Left lung (tissue), 10 donors: ENCODE data around the gene SPARCL1. TPM values are rescaled to one million over a fixed set of nuclear protein-coding genes. Genes with fewer than 3 reads are reported as not detected.
"Not testable (repeated sequence)": the region's sequence is repeated elsewhere in the genome, so short reads cannot be mapped to it uniquely, and the experiment has no call there.

Source experiments
- ATAC-seq: fragments of 200-7000 bp; cut with Tn5 transposase; one replicate; pipeline ENCODE4 v1.9.1; 2020; ENCODE audit warnings: moderate library complexity
- DNase-seq, 4 donors: peaks; one replicate each; pipeline ENCODE4 v3.0.0-alpha.2; 2013 to 2020
- H3K27ac ChIP-seq, 2 donors: fragments of 200-600 bp; sonication (generic) in 1 of 2; one replicate each; pipeline versions ENCODE4 v1.5.0 to v1.8.0; 2020 to 2021
- H3K27me3 ChIP-seq, 2 donors: fragments of 200-600 bp; sonication (generic) in 1 of 2; one replicate each; pipeline versions ENCODE4 v1.5.0 to v1.8.0; 2020 to 2021
- H3K36me3 ChIP-seq, 2 donors: fragments of 200-600 bp; sonication (generic) in 1 of 2; one replicate each; pipeline versions ENCODE4 v1.5.0 to v1.8.0; 2020 to 2021
- H3K4me1 ChIP-seq, 2 donors: fragments of 200-600 bp; one replicate each; pipeline ENCODE4 v1.8.0; 2021
- H3K4me3 ChIP-seq, 2 donors: fragments of 200-600 bp; sonication (generic) in 1 of 2; one replicate each; pipeline versions ENCODE4 v1.5.0 to v1.8.0; 2020 to 2021; ENCODE audit warnings: mild to moderate bottlenecking in 1 of 2
- H3K9me3 ChIP-seq, 2 donors: fragments of 200-600 bp; sonication (generic) in 1 of 2; one replicate each; pipeline versions ENCODE4 v1.5.0 to v1.8.0; 2020 to 2021
- CTCF ChIP-seq, 2 donors: fragments of 200-600 bp; sonication (generic) in 1 of 2; IDR thresholded peaks; one replicate each; pipeline versions ENCODE4 v1.5.0 to v1.8.0; 2021; ENCODE audit warnings: antibody characterized with exemption in 2 of 2
- intact Hi-C, 2 donors: fragments of 100-400 bp; cut with DNase I; formaldehyde crosslinking; loops; one replicate each; pipeline versions ENCODE4 v1.11.2 to v1.14.2; 2022
- polyA plus RNA-seq, 6 donors: library from polyadenylated mRNA; unstranded; fragments of 120-200 nt; gene quantifications; one replicate each; pipeline ENCODE4 v1.2.1, GENCODE V29; 2013; ENCODE audit not compliant: insufficient read length in 6 of 6
- total RNA-seq, 2 donors: library from RNA; stranded (reverse); fragmentation: NEBNext Ultra II Directional; extraction: Animal tissue kit (Norgen Biotek cat#: 25700); gene quantifications; one replicate each; pipeline ENCODE4 v1.2.1, GENCODE V29; 2021
- donor health status: DM: no; HTN: yes; CAD: no.
- donor health status: DM: no; HTN: no; CAD: no.

The SPARCL1 gene
- total and polyA plus RNA-seq, 8 donors, result 241 to 475 (median 401) TPM

GRCh38 chr4:87458913-87459312, 70.3 kb downstream of the SPARCL1 start:
- ATAC-seq, result no peak

DNA sequence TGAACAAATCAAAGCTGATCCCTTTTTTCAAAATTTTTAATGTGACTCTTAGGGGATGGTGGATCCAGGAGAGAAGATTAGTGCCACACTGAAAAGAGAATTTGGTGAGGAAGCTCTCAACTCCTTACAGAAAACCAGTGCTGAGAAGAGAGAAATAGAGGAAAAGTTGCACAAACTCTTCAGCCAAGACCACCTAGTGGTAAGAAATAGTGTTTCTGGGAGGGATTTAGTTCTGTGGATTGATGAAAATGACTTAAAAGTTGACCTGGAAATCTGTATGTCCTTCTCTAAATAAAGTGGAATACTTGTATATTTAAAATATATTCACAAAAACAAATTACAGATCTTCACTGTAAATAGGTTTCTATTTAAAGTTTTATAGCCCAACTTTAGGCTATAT, 77.6 kb downstream of the SPARCL1 start:
- no peaks in the 10 kb centered on the region for H3K27me3 ChIP-seq
- no peaks in the 10 kb centered on the region for H3K9me3 ChIP-seq
- H3K36me3 ChIP-seq, result peaks cover 0 to 53% of the 10 kb centered on the region in 2 donors
- H3K4me1 ChIP-seq, result no peaks in the 10 kb centered on the region
- ATAC-seq (no peak), DNase-seq (no peak)
- intact Hi-C loops, result no loop called here
- no peak overlapping the region for H3K4me3 ChIP-seq
- no peak for TF ChIP-seq CTCF (IDR thresholded peaks at IDR 0.05)
- no peak overlapping the region for H3K27ac ChIP-seq

More at GRCh38 chr4:87458913-87459312, 70.3 kb downstream of the SPARCL1 start:
- intact Hi-C loops, result no loop called here
- Histone ChIP-seq H3K9me3 (no peaks in the 10 kb centered on the region), H3K36me3 (peaks cover 0 to 13% of the 10 kb centered on the region in 2 donors), H3K4me3 (no peak overlapping the region), H3K27ac (no peak overlapping the region), H3K27me3 (no peaks in the 10 kb centered on the region), H3K4me1 (no peaks in the 10 kb centered on the region)
- no peak for DNase-seq
- no peak for TF ChIP-seq CTCF (IDR thresholded peaks at IDR 0.05)

DNA sequence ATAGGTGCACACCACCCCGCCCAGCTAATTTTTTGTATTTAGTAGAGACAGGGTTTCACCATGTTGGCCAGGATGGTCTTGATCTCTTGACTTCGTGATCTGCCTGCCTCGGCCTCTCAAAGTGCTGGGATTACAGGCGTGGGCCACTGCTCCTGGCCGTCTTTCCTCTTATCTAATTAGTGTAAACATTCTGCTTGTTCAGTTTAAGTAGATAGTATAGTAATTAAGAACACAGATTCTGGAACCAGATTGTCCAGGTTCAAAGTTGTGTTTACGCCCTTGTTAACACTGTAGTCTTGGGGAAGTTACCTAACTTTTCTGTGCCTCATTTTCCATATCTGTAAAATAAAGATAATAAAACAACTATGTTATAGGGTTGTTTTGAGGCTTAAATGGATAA, 82.8 kb downstream of the SPARCL1 start:
- H3K27me3 ChIP-seq, ATAC-seq, intact Hi-C loops, H3K4me3 ChIP-seq, H3K9me3 ChIP-seq, H3K4me1 ChIP-seq, H3K27ac ChIP-seq: not testable (repeated sequence)
- peaks cover 0 to 62% of the 10 kb centered on the region in 2 donors for H3K36me3 ChIP-seq
- DNase-seq, result peak in 1 of 4 donors; percentile 34

GRCh38 chr4:87445964-87446363, 83.2 kb downstream of the SPARCL1 start:
- Histone ChIP-seq H3K27ac (no peak overlapping the region), H3K4me1 (no peaks in the 10 kb centered on the region), H3K9me3 (no peaks in the 10 kb centered on the region), H3K27me3 (no peaks in the 10 kb centered on the region), H3K36me3 (peaks cover 0 to 59% of the 10 kb centered on the region in 2 donors), H3K4me3 (no peak overlapping the region)
- no peak for TF ChIP-seq CTCF (IDR thresholded peaks at IDR 0.05)
- ATAC-seq (no peak), DNase-seq (no peak)
- intact Hi-C loops, result no loop called here

DNA sequence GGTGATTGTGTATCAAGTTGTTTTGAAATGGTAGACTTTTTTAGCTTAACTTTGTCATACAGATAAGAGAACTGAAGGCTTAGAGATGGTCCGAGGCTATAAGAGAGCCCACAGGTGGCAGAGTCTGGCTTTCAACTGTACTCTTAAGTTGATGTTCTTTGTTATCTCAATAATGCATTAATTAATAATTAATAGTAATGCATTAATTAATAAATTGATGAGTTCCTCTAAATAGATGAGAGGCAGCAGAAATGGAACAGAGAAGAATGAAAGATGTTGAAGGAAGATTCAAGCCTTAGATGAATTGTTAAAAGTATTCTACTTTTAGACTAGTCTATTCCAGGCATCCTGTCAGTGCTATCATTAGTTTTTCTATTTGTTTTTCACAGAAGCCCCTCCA, 84.4 kb downstream of the SPARCL1 start:
- no peak for TF ChIP-seq CTCF (IDR thresholded peaks at IDR 0.05)
- Histone ChIP-seq H3K9me3 (no peaks in the 10 kb centered on the region), H3K27ac (no peak overlapping the region), H3K4me1 (no peaks in the 10 kb centered on the region), H3K4me3 (no peak overlapping the region), H3K27me3 (no peaks in the 10 kb centered on the region), H3K36me3 (peaks cover 0 to 56% of the 10 kb centered on the region in 2 donors)
- ATAC-seq (no peak), DNase-seq (no peak)
- intact Hi-C loops, result no loop called here

DNA sequence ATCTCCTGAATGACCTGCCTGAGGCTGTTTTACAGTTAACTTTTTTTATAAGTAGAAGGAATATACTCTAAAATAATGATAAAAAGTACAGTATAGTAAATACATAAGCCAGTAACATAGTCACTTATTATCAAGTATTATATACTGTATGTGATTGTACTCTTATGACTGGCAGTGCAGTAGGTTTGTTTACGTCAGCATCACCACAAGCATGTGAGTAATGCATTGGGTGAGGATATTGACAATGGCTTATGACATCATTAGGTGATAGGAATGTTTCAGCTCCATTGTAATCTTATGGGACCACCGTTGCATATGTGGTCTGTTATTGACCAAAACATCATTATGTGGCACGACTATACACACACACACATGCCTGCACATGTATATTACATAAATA, 86.3 kb downstream of the SPARCL1 start:
- H3K27ac ChIP-seq, result no peak overlapping the region
- intact Hi-C loops, result no loop called here
- TF ChIP-seq CTCF (IDR thresholded peaks at IDR 0.05), result no peak
- no peaks in the 10 kb centered on the region for H3K27me3 ChIP-seq
- no peaks in the 10 kb centered on the region for H3K4me1 ChIP-seq
- H3K9me3 ChIP-seq, result no peaks in the 10 kb centered on the region
- H3K4me3 ChIP-seq, result no peak overlapping the region
- DNase-seq, result no peak
- ATAC-seq, result no peak
- peaks cover 0 to 63% of the 10 kb centered on the region in 2 donors for H3K36me3 ChIP-seq
